HepG2 (cell line): ENCODE results near the gene VWA7.

Source experiments
- SMAD3 ChIP-seq: sonication (generic); formaldehyde crosslinking; IDR thresholded peaks from 2 replicates; pipeline ENCODE4 v1.4.0; 2020; ENCODE audit warnings: missing genetic modification reagents
- TF ChIP-seq, protein P1 (sequence below): IDR thresholded peaks from 2 replicates; pipeline ENCODE4 v1.6.1; 2012; ENCODE audit warnings: inconsistent platforms
- TF ChIP-seq, protein P2 (sequence below): sonication (generic); formaldehyde crosslinking; IDR thresholded peaks from 2 replicates; pipeline ENCODE4 v1.8.1; 2023; ENCODE audit warnings: mild to moderate bottlenecking, missing genetic modification reagents

DNA sequence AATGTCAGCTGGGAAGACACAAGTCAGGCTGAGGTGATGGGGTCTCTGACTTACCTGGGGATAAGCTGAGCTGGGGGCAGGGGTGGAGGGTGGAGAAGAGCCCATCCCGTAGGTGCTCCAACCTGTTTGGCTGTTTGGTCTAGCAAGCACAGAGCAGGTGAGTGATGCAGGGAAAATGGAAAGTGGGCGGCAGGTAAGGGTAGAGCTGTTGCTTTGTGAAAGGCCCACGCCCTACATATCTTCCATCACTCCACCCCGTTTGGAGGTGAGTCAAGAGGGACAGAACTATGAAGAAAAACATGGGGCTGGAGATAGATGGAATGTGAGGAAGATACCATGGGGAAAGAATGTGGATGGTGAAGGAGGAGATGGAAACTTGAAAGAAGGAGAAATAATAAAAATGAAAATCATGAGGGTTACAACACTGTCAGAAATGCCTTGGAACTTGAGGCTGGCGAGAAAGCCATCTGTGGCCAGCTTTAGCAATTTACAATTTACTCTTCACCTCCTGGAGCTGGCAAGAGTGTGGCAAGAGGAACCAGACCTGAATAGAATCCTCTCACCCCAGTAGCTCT lies 56.8 kb downstream of the VWA7 start:
- TF ChIP-seq, protein P1, sequence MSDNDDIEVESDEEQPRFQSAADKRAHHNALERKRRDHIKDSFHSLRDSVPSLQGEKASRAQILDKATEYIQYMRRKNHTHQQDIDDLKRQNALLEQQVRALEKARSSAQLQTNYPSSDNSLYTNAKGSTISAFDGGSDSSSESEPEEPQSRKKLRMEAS = no peak
- TF ChIP-seq, protein P2, sequence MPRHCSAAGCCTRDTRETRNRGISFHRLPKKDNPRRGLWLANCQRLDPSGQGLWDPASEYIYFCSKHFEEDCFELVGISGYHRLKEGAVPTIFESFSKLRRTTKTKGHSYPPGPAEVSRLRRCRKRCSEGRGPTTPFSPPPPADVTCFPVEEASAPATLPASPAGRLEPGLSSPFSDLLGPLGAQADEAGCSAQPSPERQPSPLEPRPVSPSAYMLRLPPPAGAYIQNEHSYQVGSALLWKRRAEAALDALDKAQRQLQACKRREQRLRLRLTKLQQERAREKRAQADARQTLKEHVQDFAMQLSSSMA (CRISPR knock-in tag) = no peak
- no peak for TF ChIP-seq SMAD3 (CRISPR knock-in tag)
